GM19238 (cell line): ENCODE data around the gene NEK7.
"Not testable (repeated sequence)": the region's sequence is repeated elsewhere in the genome, so short reads cannot be mapped to it uniquely, and the experiment has no call there.

Experiments
- DNase-seq: peaks from one replicate; pipeline ENCODE4 v3.0.0; 2011; ENCODE audit warnings: low spot score; ENCODE audit not compliant: insufficient read length

The NEK7 gene

DNA sequence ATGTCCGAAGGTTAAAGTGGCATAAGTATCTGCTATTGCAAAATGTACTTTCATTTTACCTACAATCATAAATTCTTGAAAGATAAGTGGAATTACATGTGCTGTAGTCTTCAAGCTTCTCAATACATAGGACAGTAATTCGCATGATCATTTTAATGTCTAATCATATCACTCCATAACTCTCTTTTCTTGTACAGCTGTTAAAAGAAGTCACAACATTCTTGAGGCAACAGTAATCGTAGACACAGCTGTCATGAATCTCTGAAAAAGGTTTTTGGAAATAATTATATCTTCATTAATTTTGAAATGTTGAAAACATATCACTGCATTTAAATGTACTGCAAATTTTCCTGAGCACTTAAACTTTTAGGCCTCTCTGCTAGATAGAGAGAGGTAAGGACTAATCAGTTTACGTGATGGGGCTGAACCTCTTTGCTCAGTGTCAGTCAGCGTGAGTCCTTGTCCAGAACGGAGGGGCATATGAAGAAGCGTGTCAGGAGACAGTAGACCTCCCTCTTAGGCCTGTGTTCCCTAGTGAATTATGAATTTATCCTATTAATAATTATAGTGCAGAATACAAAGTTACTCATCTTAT is 133.4 kb downstream of the NEK7 start:
- no peak for DNase-seq

GRCh38 chr1:198291036-198291435 is 134.2 kb downstream of the NEK7 start:
- DNase-seq = no peak

DNA sequence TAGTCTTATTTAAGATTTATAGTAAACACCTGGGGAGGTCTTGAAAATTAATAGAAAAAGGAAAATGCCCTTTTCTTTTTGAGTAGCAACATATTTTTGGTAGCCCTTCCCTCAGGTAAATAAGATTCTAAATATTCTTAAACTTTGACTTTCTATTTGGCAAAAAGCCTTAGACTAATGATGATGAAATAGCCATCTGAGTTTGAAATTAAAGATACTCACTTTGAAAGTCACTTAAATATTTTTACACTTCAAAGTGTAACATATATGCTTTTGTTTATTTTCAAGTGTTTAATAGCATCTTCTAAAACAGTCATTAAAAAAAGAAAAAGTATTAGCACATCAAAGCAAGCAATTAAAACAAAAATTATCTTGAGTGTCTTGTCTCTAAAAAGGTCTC is 135.1 kb downstream of the NEK7 start:
- DNase-seq = no peak

DNA sequence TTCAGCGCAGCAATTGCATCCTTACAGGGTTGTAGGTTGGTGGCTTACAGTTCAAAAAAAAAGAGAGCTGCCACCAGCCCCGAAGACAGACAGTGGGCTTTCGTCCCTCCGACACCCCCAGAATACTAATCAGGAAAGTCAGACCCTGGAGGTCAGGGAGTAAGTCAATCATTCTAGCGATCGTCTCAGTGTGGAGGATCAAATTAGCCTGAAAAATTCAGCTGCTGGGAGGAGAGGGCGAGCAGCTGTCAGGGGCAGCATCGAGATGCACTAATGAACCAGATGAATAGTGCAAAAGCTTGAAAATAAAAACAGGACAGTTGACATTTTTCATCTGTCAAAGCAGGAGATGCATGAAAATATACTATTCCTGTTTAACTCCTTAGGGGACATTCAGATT is 138.4 kb downstream of the NEK7 start:
- DNase-seq = no peak

DNA sequence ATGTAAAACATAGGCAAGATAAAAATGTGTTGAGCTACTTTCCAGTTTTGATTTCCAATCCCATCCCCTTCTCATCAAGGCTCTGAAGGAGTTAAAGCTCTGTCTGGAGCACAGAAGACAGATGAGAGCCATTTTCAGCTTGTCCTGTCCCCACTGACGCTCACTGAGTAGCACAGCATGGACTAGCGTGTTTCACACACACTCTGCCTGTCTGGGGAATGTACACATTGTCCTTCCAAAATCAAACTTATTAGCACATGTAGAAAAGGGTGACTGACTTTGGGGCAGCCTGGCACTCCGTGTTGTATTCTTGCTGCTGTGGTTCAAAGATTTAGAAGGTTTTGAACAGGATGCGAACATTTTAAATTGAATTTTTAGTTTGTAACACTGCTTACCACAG is 139.2 kb downstream of the NEK7 start:
- DNase-seq = no peak

DNA sequence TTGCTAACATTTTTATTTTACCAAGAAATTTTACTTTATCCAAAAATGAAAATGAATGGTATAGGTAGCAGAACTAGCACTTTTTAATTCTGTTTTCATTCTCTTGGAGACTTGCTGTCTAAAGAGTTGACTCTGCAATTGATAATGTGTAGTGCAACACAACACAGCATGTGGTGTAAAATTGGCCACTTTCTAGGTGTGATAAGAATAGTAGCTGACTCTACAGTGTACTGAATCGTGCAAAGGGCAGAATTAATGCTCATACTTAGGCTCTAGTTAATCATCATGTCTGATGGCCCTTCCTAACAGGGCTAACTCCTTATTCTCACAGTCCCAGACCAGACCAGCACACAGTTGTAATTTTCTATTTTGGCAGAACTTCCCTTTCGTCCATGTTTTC is 140.5 kb downstream of the NEK7 start:
- DNase-seq = no peak

DNA sequence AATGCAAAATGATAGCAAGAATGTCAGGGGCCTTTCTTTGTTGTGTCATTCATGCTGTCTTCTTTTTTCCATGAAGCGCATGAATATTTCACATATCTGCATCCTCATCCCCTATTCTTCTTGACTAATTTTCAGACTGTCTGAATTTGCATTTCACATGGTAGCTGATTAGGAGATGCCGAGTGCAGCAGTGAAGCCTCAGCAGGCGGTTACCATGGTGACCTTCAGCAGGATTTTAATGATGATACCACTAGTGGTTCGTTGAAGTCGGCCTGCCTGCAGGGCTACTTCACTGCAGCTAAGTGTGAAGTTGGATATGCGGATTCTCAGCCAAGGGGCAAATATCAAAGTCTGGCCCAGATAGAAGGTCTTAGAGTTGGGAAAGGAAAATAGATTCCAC is 141.8 kb downstream of the NEK7 start:
- DNase-seq = no peak

DNA sequence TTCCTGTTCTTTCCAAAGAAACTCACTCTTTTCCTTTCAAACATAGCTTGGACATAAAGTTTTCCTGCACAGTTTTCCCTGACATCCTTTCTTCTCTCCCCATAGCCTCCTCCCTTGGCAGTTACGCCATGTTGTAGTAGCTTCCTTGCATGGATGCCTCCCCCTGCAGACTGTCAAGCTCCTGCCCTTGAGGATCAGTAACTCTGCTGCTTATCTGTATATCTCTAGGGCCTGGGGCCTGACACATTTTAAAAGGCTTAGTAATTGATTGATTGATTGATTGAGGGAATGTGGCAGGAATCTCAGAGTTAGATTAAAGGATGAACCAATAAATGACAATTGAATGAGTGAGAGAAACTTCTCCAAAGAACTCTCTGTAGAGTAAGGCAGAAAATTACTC is 143.7 kb downstream of the NEK7 start:
- no peak for DNase-seq

- DNase-seq = no peak
Observed at GRCh38 chr1:198304431-198304830, 147.6 kb downstream of the NEK7 start.

GRCh38 chr1:198314817-198315216 is 158.0 kb downstream of the NEK7 start:
- not testable (repeated sequence) for DNase-seq

DNA sequence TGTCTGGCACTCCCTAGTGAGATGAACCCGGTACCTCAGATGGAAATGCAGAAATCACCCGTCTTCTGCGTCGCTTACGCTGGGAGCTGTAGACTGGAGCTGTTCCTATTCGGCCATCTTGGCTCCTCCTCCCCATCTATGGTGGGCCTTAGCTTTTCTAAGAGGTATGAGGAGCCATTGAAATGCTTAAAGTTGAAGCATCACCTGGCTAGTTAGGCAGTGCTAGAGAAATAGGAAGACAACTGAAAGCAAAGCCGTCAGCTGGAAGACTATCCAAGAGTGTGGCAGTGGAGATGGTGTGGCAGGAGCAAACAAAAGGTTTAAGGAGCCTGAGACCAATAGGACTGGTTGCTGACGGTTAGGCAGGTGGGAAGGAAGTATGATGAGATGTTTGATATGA is 158.5 kb downstream of the NEK7 start:
- not testable (repeated sequence) for DNase-seq

DNA sequence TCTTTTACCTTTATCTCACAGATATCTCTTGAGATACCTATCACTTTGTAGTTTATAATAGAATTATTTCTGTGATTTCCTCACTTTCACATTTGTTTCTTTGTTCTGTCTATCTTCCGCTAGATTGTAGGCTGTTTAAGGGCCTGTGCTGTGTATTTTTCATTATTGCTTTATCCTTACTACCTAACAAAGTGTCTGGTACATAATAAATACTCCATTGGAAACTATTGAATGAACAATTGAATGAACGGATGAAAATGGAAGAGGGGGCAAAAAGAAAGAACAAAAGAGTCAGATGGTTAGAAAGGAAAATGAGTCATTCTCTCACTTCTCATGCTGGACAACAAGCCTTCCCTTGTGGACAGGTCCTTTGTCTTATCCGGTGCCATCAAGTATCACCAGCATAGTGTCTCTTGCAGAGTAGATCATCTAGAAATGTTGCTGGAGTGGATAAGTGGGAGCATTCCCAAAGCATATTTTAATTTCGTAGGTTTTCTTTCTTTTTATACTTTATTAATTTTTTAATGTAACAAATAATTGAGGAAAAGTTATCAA is 159.8 kb downstream of the NEK7 start:
- no peak for DNase-seq

DNA sequence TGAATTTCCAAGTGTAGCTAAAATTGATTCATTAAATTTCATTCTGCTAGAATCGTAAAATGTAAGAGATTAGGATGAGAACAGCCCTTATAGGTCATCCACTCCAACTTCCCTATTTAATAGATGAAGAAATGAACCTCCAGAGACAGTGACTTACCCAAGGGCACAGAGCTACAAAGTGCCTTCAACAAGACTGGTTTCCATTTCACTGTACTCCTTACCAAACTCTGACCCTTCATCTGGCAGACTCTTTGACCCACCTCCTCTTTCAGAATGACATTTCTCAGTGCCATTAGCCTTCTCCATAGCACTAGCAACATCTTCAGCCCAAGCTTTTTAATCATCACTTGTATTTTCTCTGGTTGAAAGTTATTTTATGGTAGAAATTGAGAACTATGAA is 161.3 kb downstream of the NEK7 start:
- no peak for DNase-seq

GRCh38 chr1:198320759-198321158 is 164.0 kb downstream of the NEK7 start:
- no peak for DNase-seq

DNA sequence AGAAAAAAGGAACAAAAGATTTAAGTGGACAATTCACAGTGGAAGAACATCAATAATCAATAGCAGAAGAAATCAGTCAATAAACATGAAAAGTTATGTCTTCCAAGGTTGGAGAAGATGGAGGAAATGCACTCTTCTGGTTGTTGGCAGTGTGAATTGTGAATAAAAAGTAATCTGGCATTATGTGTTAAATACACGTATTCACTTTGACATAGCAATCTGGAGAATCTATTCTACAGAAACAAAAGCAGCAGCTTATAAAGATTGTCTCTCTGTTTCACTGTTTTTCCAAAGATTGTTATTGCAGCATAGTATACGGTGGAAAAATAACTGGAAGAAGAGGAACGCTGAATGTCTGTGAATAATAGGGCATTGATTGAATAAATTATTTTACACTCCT is 169.4 kb downstream of the NEK7 start:
- no peak for DNase-seq

DNA sequence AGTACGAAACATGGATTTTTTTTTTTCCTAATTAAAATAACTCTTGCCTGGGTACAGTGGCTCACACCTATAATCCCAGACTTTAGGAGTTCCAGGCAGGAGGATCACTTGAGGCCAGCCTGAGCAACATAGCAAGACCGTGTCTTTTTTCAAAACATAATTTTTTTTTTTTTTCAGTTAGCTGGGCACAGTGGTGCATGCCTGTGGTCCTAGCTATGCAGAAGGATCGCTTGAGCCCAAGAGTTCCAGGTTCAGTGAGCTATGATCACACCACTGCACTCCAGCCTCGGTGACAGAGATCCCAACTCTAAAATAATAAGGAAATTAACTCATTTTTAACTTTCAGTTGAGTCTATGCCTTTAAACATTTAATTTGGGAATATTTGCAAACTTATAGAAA is 170.1 kb downstream of the NEK7 start:
- no peak for DNase-seq

- no peak for DNase-seq
Observed at GRCh38 chr1:198328458-198329032, 171.7 kb downstream of the NEK7 start.

DNA sequence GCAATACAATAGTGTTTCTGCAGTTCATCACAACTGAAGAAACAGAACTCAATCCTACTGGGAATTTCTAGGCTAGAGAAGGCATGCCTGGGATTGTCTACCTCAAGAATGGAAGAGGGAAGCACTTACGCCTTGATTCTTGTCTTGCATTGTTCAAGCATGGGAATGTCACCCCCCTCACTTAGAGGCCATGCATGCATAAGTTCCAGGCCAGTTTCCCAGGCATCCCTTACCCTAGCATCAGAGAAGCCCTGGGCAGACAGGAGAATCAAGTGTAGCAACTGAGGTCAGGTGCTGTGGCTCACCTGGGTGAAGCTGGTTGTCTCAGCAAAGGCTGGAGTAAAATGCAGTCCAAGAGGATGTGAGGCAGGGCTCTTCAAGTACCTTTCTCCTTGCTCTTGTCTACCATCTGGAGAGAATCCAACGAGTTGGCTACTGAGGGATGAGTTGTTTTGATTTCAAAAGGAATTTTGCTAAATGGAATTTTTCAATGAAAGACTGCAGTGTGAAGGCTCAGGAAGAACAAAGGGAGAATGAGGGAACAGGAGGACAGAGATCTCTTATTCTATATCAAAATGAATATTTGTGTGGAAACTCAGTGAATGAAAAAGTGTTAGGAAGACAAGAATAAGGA is 174.3 kb downstream of the NEK7 start:
- no peak for DNase-seq

DNA sequence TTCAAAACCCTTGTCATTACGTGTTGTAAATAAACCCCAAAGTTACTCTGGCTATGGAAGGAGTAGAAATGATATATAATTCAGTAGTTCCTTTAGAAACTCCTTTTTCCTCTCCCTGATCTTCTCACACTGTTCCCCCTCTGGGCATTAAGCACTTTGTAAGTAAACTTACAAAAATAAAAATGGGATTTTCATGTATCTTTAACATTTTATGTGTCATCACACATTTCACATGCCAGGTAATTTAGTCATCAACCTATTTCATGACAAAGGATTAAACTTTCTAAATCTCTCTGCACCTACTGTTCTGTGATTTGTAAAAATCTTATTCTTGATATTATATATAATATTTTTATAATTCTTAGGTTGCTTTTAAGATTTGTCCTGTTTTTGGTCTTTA is 176.9 kb downstream of the NEK7 start:
- no peak for DNase-seq

DNA sequence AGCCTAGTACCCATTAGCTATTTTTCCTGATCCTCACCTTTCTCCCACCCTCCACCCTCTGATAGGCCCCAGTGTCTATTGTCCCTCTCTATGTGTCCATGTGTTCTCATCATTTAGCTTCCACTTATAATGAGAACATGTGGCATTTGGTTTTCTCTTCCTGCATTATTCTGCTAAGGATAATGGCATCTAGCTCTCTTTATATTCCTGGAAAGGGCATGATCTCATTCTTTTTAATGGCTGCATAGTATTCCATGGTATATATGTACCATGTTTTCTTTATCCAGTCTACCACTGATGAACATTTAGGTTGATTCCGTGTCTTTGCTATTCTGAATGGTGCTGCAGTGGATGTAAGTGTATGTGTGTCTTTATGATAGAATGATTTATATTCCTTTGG is 178.9 kb downstream of the NEK7 start:
- DNase-seq = no peak

GRCh38 chr1:198337886-198338285 is 181.1 kb downstream of the NEK7 start:
- DNase-seq = no peak

- DNase-seq = no peak
Observed at GRCh38 chr1:198340139-198340538, 183.3 kb downstream of the NEK7 start.

- no peak for DNase-seq
Observed at GRCh38 chr1:198346178-198346577, 189.4 kb downstream of the NEK7 start.
